GM21723 (cell line): Measurements from ENCODE around the gene CCDC107.
A peak's percentile ranks its signal among the peaks of the same experiment; 100 is the strongest.

Source experiments
- ATAC-seq: cut with Tn5 transposase; IDR thresholded peaks from one replicate; pipeline ENCODE4 v1.9.1; 2021; ENCODE audit warnings: mild to moderate bottlenecking, moderate library complexity; ENCODE audit not compliant: unreplicated experiment

Gene CCDC107

GRCh38 chr9:35659340-35659739 lies 1.2 kb downstream of the CCDC107 start:
- no peak for ATAC-seq

DNA sequence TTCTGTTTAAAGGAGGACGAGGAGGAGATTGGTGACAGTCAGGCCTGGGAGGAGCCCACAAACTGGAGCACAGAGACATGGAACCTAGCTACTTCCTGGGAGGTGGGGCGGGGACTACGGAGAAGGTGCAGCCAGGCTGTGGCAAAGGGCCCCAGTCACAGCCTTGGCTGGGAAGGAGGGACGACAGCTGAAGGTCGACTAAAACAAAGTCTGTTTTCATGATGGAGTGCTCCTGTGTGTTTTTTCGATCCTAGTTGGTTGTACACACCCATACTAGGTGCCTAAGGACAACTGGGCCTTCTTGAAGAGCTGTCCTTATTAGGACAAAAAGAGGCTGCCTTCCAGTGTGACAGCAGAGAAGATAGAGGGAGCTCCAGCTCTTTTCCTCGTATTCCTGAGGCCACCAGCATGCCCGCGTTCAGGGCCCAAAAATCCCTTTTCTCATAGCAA lies 2.9 kb downstream of the CCDC107 start:
- no peak for ATAC-seq

- no peak for ATAC-seq
Observed at GRCh38 chr9:35661756-35662350, 3.8 kb downstream of the CCDC107 start.

- no peak for ATAC-seq
Observed at GRCh38 chr9:35662437-35662836, 4.3 kb downstream of the CCDC107 start.

- peak; percentile 70 for ATAC-seq
Observed at GRCh38 chr9:35664531-35665470, 6.7 kb downstream of the CCDC107 start, which contains the start of gene ARHGEF39. ARHGEF39 (minus strand) TSS chr9:35665195; CDS start chr9:35665169, 26 bp downstream.

DNA sequence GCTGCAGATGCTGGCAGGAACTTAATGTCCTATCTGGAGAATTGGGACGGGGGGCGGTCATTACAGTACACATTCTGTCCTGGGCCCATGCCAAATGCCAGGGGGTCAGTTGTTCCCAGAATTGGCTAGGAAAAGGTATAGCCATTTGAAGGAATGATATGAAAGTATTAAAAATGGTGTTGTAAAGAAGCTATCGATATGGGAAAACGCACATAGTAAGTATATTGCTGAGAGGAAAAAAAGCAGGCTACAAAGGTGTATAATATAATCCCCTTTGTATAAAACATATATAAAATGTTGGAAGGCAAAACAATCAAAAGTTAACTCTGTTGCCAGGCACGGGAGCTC lies 7.4 kb downstream of the CCDC107 start:
- no peak for ATAC-seq

GRCh38 chr9:35666045-35666444 lies 8.0 kb downstream of the CCDC107 start:
- no peak for ATAC-seq

DNA sequence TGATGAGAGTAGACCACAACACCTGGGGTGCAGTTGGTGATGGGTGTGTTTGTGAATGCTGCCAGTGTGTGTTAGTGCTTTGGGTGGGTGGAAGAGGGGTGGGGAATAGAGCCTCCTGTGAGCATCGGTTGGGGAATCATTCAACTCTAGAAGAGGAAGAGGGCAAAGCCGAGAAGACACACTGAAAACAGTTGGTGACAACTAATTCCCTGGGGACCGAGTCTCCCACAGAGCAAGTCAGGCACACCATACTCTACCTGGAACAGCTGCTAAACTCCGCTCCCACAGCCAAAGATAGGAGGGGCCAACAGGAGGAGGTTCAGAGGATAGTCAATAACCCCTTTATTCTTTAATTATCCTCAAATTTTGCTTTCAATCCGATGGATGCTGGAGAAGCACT lies 8.5 kb downstream of the CCDC107 start:
- ATAC-seq: no peak

DNA sequence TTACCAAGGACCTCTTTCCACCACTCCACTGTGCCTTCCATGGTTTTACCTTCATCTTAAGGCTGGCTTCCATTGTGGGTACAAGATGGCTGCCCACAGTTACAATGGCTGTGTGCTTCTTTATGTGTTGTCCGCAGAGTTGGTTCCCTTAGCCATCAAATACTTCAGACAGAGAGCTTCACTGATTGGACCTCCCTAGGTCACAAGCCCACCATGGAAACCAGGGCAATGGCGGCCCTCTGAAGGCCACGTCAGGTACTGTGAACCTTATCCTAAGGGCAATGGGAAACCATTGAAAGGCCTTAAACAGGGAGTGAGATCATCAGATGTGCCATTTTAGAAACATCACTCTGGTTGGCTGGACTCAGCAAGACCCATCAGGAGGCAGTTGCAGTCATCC lies 9.8 kb downstream of the CCDC107 start:
- no peak for ATAC-seq

DNA sequence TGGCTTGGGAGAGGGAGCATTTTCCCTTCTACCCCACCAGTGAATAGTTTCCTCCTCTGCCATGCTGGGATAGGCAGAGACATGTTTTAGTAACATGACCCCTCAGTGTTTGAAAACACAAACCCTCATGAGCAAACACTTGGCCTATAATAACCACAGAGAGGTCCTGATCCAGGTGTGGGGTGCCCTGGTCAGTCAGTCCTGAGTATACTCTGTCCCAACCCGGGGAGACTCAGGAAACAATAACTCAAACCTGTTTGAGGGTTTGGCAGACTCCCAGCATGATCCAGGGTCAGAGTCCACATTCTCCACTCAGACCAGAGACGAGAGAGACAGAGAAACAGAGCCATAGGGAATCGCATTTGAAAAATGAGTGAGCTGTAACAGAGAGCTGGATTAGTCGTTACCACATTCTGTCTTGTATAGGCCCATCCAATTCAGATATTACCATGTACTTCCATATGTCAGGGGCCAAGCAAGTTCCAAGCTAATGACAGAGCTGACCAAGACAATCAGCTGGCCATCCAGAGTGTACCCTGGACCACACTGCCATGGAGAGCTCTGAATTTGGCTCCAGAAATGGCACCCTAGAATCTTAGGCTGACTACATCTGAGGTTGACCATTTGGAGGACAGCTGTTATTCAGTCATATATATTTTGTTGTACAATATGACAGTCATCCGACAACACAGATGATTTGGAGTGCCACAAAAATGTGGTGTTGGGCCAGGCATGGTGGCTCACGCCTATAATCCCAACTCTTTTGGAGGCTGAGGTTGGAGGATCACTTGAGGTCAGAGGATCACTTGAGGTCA lies 11.4 kb downstream of the CCDC107 start:
- no peak for ATAC-seq

GRCh38 chr9:35673132-35674024 lies 15.3 kb downstream of the CCDC107 start, which contains the start of gene CA9:
CA9 (plus strand) TSS chr9:35673928; CDS start chr9:35673960, 32 bp downstream.
- no peak for ATAC-seq

GRCh38 chr9:35674025-35674361 lies 15.9 kb downstream of the CCDC107 start:
- no peak for ATAC-seq

GRCh38 chr9:35675204-35675603 lies 17.1 kb downstream of the CCDC107 start:
- no peak for ATAC-seq

GRCh38 chr9:35675732-35676392 lies 17.8 kb downstream of the CCDC107 start:
- ATAC-seq: no peak

GRCh38 chr9:35679091-35679490 lies 21.0 kb downstream of the CCDC107 start:
- no peak for ATAC-seq

- ATAC-seq: no peak
Observed at GRCh38 chr9:35679766-35680330, 21.8 kb downstream of the CCDC107 start.

DNA sequence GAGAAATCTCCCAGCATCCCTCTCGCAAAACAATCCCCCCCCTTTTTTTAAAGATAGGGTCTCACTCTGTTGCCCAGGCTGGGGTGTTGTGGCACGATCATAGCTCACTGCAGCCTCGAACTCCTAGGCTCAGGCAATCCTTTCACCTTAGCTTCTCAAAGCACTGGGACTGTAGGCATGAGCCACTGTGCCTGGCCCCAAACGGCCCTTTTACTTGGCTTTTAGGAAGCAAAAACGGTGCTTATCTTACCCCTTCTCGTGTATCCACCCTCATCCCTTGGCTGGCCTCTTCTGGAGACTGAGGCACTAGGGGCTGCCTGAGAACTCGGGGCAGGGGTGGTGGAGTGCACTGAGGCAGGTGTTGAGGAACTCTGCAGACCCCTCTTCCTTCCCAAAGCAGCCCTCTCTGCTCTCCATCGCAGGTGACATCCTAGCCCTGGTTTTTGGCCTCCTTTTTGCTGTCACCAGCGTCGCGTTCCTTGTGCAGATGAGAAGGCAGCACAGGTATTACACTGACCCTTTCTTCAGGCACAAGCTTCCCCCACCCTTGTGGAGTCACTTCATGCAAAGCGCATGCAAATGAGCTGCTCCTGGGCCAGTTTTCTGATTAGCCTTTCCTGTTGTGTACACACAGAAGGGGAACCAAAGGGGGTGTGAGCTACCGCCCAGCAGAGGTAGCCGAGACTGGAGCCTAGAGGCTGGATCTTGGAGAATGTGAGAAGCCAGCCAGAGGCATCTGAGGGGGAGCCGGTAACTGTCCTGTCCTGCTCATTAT lies 22.4 kb downstream of the CCDC107 start:
- no peak for ATAC-seq

DNA sequence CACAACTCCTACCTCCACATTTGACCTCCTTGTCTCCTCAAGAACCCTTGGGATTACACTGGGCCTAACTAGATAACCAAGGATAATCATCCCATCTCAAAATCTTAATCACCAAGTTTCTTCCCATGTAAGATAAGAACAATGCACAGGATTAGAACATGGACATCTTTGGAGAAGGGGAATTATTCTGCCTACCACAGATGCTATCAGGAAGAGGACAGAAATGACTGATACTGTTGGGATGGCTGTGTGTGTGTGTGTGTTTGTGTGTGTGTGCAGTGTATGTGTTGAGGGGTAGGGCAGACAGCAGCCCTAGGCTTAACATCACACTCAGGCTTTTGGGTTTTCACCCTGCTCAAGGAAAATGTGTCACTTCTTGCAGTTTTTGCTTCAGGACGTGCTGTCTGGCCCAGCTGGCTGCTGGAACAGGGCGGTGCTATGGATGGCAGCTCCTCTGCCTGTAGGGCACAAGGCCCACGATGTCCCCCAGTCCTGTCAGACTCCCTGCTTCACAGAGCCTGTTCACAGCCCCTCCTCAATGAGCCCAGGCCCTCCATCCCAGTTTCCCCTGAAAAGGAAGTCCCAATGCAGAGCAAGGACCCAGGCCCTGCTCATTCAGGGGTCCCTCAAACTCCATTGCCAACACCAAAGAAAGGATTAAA lies 23.4 kb downstream of the CCDC107 start:
- ATAC-seq: no peak
